Gastroesophageal sphincter (tissue), 4 donors: ENCODE data around the gene TYW1. TPM values are rescaled to one million over a fixed set of nuclear protein-coding genes. Genes with fewer than 3 reads are reported as not detected.
"Not testable (repeated sequence)": the region's sequence is repeated elsewhere in the genome, so short reads cannot be mapped to it uniquely, and the experiment has no call there.

Experiments used
- ATAC-seq: fragments of 150-250 bp; one replicate; pipeline ENCODE4 v1.9.1; 2016; ENCODE audit warnings: mild to moderate bottlenecking, moderate library complexity
- H3K27ac ChIP-seq, 4 donors: fragments of 200-600 bp; sonication (generic) in 3 of 4; 1 replicate in 3 of 4; 2 replicates in 1 of 4; pipeline ENCODE4 v1.5.1; 2016 to 2019
- H3K27me3 ChIP-seq: fragments of 200-600 bp; sonication (generic); one replicate; pipeline ENCODE4 v1.5.1; 2019
- H3K36me3 ChIP-seq, 2 donors: fragments of 200-600 bp; sonication (generic); one replicate each; pipeline ENCODE4 v1.5.1; 2019; ENCODE audit warnings: control low read depth in 1 of 2
- H3K4me1 ChIP-seq, 3 donors: fragments of 200-600 bp; sonication (generic); 1 replicate in 2 of 3; 2 replicates in 1 of 3; pipeline ENCODE4 v1.5.1; 2016 to 2019; ENCODE audit warnings: control low read depth in 2 of 3
- H3K4me3 ChIP-seq, 2 donors: fragments of 200-600 bp; sonication (generic); one replicate each; pipeline ENCODE4 v1.5.1; 2019; ENCODE audit warnings: mild to moderate bottlenecking in 1 of 2, moderate library complexity in 1 of 2
- H3K9me3 ChIP-seq, 3 donors: fragments of 200-600 bp; sonication (generic); one replicate each; pipeline ENCODE4 v1.5.1; 2017 to 2019; ENCODE audit warnings: control low read depth in 2 of 3
- EP300 ChIP-seq: sonication (generic); formaldehyde crosslinking; IDR thresholded peaks from one replicate; pipeline ENCODE4 v1.6.1; 2017; ENCODE audit warnings: antibody characterized with exemption, mild to moderate bottlenecking
- POLR2A ChIP-seq, 2 donors: fragments of 450-650 bp; IDR thresholded peaks; one replicate each; pipeline ENCODE4 v1.6.1; 2017; ENCODE audit warnings: antibody characterized with exemption in 2 of 2, mild to moderate bottlenecking in 2 of 2, moderate library complexity in 1 of 2
- POLR2AphosphoS5 ChIP-seq: sonication (generic); formaldehyde crosslinking; IDR thresholded peaks from one replicate; pipeline ENCODE4 v1.6.1; 2017; ENCODE audit warnings: antibody characterized with exemption
- WGBS, 2 donors: methylation state at CpG; one replicate each; pipeline ENCODE4 v1.1.5; 2018; ENCODE audit warnings: low coverage in 1 of 2; 5-methylcytosine and 5-hydroxymethylcytosine counted together
- small RNA-seq, 4 donors: library from RNA; depleted of rRNA; stranded (forward); fragments of <200 nt; gene quantifications; one replicate each; pipeline ENCODE3, GENCODE V24; 2016
- total RNA-seq, 4 donors: library from RNA; depleted of rRNA; stranded (reverse); fragments of >200 nt; gene quantifications; one replicate each; pipeline ENCODE4 v1.1.0, GENCODE V29; 2016
- TF ChIP-seq, protein P1 (sequence below), 4 experiments: fragments of 200-600 bp in 2 of 4; fragments of 450-650 bp in 2 of 4; sonication (generic) in 1 of 4; IDR thresholded peaks; one replicate each; pipeline ENCODE4 v1.5.1; 2017 to 2019; ENCODE audit warnings: antibody characterized with exemption in 4 of 4, mild to moderate bottlenecking in 2 of 4, moderate library complexity in 2 of 4

TYW1 gene
- total RNA-seq, 4 donors from 2014 or later = 11.7 to 30.2 (median 14.6) TPM

DNA sequence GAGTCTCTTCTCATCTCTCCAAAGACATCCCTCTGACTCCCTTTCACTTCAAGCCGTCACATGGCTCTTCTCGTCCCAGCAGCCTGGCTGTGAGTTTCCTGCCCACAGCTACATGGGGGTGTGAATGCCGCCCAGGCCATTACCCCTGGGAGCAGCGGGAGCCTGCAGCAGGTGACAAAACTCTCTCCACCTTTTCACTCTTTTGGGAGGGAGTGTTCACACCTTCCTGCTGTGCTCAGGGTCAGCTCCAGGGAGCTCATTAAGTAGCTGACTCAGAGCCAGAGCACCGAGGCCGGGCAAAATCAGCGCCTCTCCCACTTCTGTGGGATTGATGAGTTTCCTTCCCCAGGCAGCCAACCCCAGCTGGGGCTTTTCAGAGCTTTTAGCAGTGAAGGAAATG lies 271.3 kb downstream of the TYW1 start:
- ATAC-seq = no peak
- H3K27ac ChIP-seq = no peak overlapping the region

GRCh38 chr7:67269916-67270315 lies 273.3 kb downstream of the TYW1 start:
- ATAC-seq, H3K27me3 ChIP-seq, H3K27ac ChIP-seq, H3K36me3 ChIP-seq, H3K4me1 ChIP-seq, H3K9me3 ChIP-seq, H3K4me3 ChIP-seq: not testable (repeated sequence)
- 95 to 100% methylated on average over 2 of the region's 2 CpGs for WGBS, 2 donors

More for the DNA sequence above, 271.3 kb downstream of the TYW1 start:
- Histone ChIP-seq H3K4me3 (no peak overlapping the region), H3K9me3 (no peaks in the 10 kb centered on the region), H3K27me3 (no peaks in the 10 kb centered on the region), H3K4me1 (no peaks in the 10 kb centered on the region), H3K36me3 (peaks cover 0 to 10% of the 10 kb centered on the region in 2 donors)
- WGBS, 2 donors = 63 to 70% methylated on average over 2 of the region's 7 CpGs
- TF ChIP-seq, protein P1, sequence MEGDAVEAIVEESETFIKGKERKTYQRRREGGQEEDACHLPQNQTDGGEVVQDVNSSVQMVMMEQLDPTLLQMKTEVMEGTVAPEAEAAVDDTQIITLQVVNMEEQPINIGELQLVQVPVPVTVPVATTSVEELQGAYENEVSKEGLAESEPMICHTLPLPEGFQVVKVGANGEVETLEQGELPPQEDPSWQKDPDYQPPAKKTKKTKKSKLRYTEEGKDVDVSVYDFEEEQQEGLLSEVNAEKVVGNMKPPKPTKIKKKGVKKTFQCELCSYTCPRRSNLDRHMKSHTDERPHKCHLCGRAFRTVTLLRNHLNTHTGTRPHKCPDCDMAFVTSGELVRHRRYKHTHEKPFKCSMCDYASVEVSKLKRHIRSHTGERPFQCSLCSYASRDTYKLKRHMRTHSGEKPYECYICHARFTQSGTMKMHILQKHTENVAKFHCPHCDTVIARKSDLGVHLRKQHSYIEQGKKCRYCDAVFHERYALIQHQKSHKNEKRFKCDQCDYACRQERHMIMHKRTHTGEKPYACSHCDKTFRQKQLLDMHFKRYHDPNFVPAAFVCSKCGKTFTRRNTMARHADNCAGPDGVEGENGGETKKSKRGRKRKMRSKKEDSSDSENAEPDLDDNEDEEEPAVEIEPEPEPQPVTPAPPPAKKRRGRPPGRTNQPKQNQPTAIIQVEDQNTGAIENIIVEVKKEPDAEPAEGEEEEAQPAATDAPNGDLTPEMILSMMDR (IDR thresholded peaks at IDR 0.05) = no peak
- TF ChIP-seq POLR2AphosphoS5 (no peak), EP300 (no peak), POLR2A (IDR thresholded peaks at IDR 0.05) (no peak)

Small RNA genes within 50 kb of the gene (small RNA-seq; reads per million reads assigned to genes)
- gene AC073089.1 (0 reads per million in 4 donors), gene MIR4650-1 (0 reads per million in 4 donors), gene RN7SL43P (0 reads per million in 4 donors)

Other genes starting within 250 kb of the TYW1 start
- 100 to 1,000 TPM; 106 to 118 (median 111) TPM for gene TMEM248, start 75.6 kb upstream of the TYW1 start, total RNA-seq
- 100 to 1,000 TPM; 210 to 340 (median 304) TPM for gene SBDS, start 1.2 kb upstream of the TYW1 start, total RNA-seq